ENCODE measurements around the gene C5orf58. TPM values are rescaled to one million over a fixed set of nuclear protein-coding genes. Genes with fewer than 3 reads are reported as not detected.
A peak's percentile ranks its signal among the peaks of the same experiment; 100 is the strongest.

The C5orf58 gene, protein sequence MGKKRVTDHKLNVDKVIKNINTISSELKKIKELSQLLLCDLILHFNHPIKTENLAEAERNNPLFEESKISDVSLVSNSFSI
- total RNA-seq = not detected

DNA sequence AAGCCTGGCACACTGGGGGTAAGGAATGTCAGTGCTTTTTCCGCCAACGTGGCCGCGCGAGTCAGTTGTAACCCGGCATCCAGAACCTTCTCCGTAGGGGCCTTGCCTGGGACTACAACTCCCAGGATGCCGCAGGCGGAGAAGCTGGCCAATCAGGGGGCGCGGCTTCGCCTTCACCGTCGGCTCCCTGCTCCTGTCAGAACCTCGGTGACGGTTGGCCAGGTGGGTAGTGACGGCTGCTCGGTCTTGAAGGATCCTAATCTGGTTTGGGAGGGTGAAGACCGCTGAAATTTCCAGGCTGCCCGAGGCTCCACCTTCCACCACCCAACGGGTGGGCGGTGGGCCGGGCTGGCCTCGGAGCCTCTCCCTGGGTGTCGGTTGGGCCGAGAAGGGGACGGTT, at the start of gene C5orf58:
C5orf58 (plus strand) TSS at position 200 of the 400 bp plus-strand sequence. CDS start 1,992 bp downstream, outside the sequence.
- DNase-seq (ENCODE audit: low spot score in 2 of 2) (no peak), FAIRE-seq (no peak)

DNA sequence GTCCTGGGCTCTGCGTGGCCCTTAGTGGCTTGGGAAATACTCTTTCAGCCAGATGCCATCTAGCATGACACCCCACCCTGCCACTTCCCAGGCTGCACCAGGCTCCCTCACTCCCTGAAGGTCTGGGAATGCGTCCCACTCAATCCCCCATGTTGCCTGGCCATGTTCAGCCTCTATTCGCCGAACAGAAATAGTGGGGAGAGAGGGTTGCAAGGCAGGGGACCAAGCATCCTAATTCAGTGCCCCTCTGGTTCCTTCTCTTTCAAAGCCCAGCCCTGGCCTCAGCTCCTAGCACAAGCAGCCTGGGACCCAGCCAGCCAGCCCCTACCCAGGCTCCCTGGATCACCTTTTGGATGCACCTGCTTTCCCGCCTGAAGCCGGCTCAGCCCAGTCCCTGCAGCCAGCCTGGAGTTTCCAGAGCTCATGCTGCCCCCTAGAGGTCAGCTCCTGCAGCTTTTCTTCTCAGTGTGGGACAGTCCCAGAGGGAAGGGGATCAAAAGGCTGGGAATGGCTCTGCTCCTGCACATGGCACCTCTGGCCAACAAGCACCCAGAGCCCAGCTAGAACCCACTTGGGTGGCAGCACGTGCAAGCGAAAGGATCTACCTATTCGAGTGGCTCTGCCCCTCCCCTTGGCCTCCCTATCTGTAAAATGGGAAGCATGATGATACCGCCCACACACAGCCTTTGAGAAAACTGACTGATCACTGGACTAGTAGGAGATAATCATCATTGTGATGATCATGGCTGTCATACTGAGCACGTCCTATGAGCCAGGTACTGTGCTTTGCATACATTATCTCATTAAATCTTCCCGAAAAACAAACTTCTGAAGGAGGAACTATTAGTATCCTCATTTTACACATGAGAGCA, 48.7 kb upstream of the C5orf58 start:
- DNase-seq (ENCODE audit: low spot score in 2 of 2) = peak; percentile 8 to 36
- no peak for FAIRE-seq

DNA sequence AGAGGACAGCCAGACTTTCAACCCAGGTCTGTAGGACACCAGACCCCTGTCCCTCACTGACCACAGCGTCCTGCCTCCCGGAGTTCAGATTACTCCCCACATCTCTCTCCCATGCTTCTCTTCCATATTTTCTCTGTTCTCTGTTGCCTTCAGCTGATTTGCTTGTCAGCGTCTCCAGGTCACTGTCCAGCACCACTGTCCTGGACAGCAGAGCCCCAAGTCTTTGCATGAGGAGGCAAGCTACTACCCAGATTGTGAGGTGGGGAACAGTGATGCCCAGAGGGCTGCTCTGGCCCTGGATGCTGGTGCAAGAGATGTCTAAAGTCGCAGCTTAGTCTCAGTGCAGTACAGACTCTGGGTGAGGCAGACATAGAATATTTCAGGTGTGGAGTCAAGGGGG, 48.0 kb upstream of the C5orf58 start:
- DNase-seq (ENCODE audit: low spot score in 2 of 2) (no peak), FAIRE-seq (no peak)

DNA sequence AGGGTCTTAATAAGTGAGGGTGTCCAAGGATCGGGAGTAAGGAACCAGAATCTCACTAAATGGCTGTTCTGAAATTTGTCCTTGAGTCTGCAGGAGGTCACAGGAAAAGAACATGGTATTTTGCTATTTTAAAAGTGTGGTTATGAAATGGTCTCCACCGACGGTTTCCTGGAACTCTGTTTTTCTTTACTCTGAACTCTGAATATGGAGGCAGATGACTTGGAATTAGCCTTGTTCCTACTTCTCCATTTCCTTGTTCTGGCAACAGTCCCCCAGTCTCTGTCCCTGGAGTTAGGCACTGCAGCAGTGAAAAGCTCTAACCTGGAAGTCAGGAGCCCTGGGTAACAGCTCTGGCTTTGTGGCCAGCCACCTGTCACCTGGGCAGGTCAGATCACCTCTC, 46.6 kb upstream of the C5orf58 start:
- DNase-seq (ENCODE audit: low spot score in 2 of 2) (no peak), FAIRE-seq (no peak)

DNA sequence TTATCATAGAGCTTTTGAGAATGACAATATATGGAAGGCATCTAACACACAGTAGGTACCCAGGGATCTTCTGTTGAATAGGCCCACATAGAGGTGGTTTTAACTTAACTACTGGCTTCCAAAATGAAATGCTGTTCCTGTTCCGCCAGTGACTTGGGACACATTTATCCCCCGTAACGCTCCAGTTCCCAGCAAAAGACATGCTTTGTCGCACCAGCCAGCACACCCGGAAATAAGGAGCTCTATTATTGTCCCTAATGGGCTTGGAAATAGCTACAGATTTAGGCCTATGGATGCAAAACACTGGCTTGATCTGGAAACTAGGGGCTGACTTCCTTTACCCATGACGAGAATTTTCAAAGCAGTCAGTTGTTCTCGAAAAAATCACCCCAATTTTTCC, 45.9 kb upstream of the C5orf58 start:
- FAIRE-seq (no peak), DNase-seq (ENCODE audit: low spot score in 2 of 2) (no peak)

DNA sequence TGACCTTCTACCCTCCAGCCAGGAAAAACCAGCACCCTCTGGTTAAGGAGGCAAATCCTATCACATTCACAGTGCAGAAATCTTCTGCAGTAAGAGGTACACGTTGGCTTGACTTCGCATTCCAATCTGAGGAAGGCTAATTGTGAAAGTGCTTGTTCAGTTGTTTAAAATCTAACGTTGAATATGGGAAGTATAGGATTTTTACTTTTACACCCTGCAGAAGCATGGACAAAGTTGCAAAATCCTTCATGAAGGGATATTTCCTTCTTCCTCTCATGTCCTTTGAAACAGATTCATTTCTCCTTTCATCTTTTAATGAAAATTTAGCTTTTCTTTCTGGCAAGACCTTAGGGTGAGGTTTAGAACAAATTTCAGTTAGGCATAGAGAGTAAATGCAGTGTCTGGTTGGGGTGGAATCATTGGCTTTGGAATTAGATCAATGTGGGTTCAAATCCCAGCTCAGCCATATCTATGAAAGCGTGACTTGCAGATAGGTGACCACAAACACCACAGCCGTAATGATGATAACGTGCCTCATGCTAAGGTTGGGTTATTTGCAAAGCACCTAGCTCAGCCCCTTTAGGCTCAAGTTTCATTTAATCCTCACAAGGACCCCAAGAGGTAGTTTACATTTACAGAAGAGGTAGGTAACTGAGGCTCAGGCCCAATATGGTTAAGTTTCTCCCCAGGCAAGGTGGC, 42.2 kb upstream of the C5orf58 start:
- DNase-seq (ENCODE audit: low spot score in 2 of 2) = no peak
- FAIRE-seq = no peak

DNA sequence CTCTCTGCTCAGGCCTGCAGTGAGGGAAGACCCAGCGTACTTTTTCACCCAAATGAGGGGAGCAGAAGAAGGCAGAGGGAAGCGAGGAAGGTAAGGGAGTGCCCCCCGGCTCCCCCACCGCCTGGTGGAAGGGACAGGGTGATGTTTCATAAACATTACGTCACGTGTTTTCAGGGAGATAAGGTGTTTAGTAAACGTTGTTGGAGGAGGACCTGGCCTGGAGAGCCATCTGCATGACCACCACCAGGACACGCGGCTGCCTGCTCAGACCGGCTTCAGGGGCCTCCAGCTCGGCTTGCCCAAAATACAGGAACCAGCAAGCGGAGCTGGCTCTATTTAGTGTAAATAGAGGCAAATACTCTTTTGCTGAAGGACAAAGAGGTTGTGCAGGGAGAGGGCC, 40.0 kb upstream of the C5orf58 start:
- no peak for DNase-seq (ENCODE audit: low spot score in 2 of 2)
- FAIRE-seq = no peak

DNA sequence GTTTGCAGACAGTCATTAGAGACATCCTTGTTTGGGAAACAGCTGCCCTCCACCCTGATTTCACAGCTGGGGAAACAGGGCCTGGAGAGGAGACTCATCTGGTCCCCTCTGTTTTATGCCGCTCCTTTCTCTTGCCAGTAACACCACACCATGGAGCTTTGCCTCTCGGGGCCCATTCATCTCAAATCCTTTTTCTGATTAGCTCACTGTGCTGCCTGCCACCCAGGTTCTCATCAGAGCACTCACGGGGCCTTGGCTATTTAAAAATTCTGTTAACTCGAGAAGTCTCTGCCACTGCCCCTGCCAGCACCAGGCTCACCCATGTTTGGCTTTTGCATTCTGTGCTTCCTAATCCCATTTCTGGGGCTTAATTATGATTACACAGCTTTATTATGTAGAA, 36.8 kb upstream of the C5orf58 start:
- no peak for FAIRE-seq

DNA sequence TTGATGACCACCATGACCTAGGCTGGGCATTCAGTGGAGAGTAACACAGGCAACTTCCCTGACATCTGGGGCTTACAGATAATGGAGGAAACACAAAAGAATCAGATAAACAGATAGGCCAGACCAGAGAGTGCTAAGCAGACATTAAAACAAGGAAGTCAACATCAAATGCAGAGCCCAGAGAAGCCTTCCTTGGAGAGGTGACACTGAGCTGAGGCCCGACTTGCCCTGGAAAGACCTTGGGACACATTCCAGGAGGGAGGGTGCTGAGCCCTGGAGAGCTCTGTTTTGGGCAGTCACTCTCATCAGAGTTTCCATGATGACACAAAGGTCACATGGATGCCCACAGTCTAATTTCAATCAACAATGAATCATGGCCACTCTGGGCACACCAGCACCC, 31.9 kb upstream of the C5orf58 start:
- no peak for DNase-seq (ENCODE audit: low spot score in 2 of 2)
- FAIRE-seq = no peak

More for the DNA sequence above, 36.8 kb upstream of the C5orf58 start:
- DNase-seq (ENCODE audit: low spot score in 2 of 2) = no peak

DNA sequence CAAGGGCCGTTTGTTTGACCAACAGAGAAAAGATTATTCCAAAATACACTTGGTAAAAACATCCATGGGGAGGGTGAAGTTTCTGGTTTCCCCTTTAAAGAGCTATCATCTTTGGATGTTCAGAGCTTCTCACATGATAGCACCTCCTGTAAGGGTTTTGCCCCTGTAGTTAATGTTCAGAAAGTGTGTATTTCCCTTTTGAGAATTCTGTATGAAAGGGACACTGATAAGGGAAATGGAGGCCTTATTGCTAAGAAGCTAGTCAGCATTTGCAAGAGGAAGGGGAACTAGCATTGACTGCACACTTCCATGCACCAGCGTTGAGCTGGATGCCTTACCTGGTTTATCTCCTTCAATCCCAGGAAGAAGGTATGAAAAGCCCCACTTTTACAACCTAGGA, 31.5 kb upstream of the C5orf58 start:
- DNase-seq (ENCODE audit: low spot score in 2 of 2) = no peak
- FAIRE-seq = no peak

DNA sequence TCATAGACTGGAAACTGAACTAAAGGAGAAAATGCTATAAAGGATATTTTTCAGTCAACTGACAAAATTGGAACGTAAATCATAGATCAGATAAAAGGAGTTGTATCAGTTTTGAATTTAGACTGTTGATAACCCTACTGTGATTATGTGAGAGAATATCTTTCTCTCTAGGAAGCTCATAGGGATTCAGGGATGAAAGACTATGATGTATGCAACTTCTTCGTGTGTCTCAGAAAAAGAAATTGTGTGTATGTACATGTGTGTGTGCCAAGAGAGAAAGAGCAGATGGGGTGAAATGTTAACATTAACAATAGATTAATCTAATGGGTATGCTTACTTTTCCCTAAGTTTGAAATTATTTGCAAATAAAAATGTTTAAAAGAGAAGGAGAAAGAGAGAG, 30.7 kb upstream of the C5orf58 start:
- DNase-seq (ENCODE audit: low spot score in 2 of 2) = no peak
- no peak for FAIRE-seq

DNA sequence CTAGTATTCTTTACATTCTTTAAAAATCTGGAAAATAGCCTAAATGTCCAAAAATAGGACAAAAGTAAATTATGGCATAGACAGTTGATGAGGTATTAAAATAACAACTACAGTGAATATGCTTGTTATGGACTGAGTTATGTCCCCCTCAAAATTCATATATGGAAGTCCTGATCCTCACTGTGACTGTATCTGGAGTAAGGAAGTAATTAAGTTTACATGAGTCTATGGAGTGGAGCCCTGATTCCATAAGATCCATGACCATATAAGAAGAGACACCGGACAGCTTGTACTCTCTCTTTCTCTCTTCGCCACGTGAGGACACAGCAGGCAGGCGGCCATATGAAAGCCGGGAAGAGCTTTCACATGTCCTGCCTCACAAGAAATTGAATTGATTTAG, 28.6 kb upstream of the C5orf58 start:
- DNase-seq (ENCODE audit: low spot score in 2 of 2) = no peak
- FAIRE-seq = no peak

DNA sequence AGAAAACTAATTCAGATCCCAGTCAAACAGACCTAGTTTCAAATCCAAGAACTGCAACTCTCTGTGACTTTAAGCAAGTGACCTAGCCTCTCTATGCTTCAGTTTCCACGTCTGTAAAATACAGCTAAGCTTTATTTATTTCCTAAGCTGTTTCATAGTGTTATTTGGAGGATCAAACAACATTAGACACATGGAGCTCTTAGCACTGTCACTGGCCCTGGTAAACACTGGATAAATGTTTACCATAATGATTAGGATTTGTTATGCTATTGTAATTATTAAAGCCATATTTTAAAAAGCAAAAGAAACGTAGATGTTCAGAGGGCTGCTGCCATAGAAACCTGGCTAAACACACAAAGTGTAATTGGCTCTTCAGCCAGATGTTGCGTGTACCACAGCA, 26.6 kb upstream of the C5orf58 start:
- DNase-seq (ENCODE audit: low spot score in 2 of 2) (no peak), FAIRE-seq (no peak)

DNA sequence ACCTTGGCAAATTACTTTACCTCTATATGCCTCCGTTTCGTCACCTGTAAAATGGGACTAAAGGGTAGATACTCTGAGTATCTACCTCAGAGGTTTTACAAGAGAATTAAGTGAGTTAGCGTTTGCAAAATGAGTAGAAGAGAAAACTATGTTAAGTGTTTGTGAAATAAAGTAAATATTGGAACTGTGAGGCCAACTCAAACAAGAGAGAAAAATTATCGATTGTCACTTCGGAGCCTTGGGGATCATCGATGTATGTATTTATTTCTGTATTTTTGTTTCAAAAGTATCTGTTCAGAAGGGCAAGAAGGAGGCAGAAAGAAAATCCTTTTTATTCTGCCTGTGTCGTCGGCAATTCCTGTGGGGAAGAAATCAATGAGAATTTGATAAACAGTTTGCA, 25.8 kb upstream of the C5orf58 start:
- no peak for FAIRE-seq
- no peak for DNase-seq (ENCODE audit: low spot score in 2 of 2)

DNA sequence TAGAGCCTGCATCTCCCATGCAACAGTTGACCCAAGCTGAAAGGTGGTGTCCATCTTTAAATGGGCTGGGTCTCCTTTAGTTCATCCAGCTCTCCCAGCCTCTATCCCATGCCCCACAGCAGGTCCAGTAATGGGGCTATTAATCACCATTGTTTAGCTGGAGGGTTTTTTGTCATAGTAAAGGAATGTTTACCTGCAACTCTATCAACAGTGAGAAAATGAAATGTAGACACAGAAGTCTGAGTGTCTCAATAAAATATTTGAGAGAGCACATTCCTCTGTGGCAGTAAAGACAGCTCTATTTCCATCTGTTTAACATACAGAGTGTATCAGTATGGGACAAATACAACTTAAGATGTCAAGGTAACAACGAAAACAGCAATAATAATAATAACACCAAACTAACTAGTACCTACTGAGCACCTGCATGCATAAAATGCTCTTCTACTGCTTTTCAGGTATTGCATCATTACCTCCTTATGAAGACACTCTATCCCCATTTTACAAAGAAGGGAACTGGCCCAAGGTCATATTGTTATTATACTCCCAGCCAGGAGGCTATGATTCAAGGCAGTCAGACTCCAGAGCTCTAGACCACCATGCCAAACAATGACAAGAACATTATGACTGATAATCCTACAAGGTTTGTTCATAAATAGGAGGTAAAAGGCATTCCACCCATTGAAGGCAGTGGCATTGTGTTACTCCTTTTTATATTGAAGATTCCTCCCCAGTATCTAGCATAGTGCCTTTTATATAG, 21.0 kb upstream of the C5orf58 start:
- DNase-seq (ENCODE audit: low spot score in 2 of 2) (no peak), FAIRE-seq (no peak)

DNA sequence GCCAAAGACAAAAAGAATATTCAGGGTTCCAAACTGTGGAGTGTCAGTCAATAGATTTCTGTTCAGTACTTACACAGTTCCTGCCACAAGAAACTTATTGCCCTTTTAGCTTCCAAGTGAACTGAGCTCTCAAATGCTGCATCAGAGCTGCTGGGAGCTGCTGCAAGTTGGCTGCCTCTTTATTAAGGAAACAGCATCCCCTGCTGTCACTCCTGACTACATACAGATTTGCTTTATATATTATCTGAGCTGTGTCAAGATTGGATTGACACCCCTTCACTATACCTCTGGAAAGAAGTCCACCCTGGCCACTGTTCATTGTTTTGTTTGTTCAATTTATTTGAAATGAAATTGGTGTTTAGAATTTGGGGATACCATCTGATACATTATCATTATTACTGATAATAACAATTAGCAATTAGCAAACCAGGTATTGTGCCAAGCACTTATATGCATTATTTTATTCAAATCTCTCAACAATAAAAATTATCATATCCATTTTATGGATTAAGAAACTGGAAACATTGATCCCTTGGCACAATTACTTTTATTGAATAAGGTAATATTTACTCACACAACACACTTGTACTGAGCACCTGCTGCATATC, 16.4 kb upstream of the C5orf58 start:
- FAIRE-seq = no peak
- DNase-seq (ENCODE audit: low spot score in 2 of 2) = peak in 1 of 2 donors; percentile 37

DNA sequence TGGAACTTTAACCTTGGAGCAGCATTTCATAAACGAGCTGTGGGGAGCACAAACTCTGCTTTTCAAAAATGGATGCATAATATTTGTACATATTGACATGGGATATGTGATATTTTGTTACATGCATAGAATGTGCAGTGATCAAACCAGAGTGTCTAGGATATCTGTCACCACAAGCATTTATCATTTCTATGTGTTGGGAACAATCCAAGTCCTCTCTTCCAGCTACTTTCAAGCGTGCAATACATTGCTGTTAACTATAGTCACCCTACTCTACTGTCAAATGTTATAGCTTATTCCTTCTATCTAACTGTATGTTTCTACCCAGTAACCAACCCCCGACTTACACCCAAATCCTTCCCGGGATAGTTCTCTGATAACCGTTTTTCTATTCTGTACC, 15.0 kb upstream of the C5orf58 start:
- DNase-seq (ENCODE audit: low spot score in 2 of 2) (no peak), FAIRE-seq (no peak)

DNA sequence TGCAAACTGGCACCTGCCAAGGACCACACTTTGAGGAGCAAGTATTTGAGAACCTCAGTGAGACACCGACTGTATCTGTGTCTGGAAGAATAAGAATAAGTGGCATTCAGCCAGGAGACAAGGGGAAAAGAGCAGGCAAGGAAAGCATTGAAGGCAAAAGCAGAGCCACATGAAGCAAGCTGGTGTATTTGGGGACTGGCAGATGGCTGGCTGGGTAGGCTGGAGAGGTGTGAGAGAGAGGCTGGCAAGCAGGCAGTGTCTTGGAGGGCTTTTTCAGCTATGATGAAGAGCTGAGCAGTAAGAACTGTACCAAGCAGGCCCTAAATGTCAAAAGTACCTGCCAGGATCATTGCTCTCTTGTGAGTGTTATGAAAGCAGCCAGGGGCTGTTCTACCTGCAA, 14.1 kb upstream of the C5orf58 start:
- no peak for FAIRE-seq
- no peak for DNase-seq (ENCODE audit: low spot score in 2 of 2)

DNA sequence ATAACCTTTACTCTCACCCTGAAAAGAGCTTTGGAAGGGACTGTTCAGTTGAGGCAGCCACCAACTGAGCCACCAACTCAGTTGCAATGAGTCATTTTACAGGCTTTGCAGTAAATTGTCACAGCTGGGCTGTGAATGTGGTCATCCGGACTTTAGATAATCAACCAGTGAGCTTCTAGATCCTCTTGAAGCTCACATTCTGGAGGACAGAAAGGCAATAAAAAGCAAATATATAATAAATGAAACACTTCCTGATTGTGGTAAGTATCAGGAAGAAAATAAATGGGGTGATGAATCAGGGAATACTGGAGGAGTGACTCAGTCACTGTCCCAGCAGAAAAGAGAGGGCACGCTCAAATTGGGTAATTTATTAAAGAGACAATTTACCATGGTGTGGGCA, 13.2 kb upstream of the C5orf58 start:
- FAIRE-seq = no peak

DNA sequence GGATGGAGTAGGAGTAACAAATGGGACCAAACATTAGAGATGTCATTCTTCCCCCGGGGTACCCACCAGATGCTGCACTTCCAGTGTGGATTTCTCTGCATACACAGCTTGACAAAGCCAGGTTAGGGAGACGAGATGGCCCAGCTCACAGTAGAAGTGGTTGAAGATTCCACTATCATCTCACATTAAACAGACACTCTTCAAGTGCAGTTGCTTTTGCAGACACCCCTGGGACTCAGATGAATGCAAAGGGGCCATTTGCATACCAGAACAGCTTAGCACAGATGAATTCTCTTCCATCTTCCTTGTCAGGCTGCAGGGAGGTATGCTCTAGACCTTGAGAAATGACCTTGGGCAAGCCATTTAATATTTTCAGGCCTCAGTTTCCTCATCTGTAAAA, 12.6 kb upstream of the C5orf58 start:
- FAIRE-seq (no peak), DNase-seq (ENCODE audit: low spot score in 2 of 2) (no peak)

More for the DNA sequence above, 13.2 kb upstream of the C5orf58 start:
- no peak for DNase-seq (ENCODE audit: low spot score in 2 of 2)

DNA sequence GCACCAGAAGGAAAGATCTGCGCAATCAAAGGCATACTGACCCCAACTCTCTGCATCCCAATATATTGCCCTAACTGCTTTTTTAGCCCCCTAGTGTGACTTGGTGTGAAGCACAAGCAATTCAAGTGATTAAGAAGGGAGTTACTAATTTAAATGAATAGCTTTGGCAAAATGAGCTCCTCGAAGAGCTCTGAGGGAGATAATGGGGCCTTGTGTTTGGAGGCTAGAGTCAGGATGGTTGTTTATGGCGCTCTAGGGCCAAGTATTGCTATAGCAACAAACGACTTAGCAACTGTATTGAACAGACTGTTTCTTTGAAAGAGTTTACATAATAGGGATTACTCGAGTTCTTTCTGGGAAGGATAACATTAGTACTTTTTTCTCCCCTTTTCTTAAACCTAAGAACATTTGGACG, 11.5 kb upstream of the C5orf58 start:
- DNase-seq (ENCODE audit: low spot score in 2 of 2) (peak in 1 of 2 donors; percentile 20), FAIRE-seq (no peak)
